Astrocyte of the cerebellum (primary cell): ENCODE results near the gene KIAA1328.

Experiments used
- DNase-seq: peaks from one replicate; pipeline ENCODE4 v3.0.0-alpha.2; 2011; ENCODE audit warnings: low read depth
- H3K4me3 ChIP-seq: 2 replicates; pipeline ENCODE4 v1.5.1; 2011; ENCODE audit warnings: mild to moderate bottlenecking, low read depth, low read length, moderate library complexity
- in situ Hi-C: cut with HindIII; loops from 2 replicates; pipeline ENCODE4 v1.10.0; 2017; ENCODE audit warnings: low sequenced_read_pairs
- TF ChIP-seq, protein P1 (sequence below): IDR thresholded peaks from 2 replicates; pipeline ENCODE4 v1.5.1; 2012; ENCODE audit warnings: low read length, low read depth, moderate library complexity, mild to moderate bottlenecking; ENCODE audit errors: missing control alignments

The KIAA1328 gene

DNA sequence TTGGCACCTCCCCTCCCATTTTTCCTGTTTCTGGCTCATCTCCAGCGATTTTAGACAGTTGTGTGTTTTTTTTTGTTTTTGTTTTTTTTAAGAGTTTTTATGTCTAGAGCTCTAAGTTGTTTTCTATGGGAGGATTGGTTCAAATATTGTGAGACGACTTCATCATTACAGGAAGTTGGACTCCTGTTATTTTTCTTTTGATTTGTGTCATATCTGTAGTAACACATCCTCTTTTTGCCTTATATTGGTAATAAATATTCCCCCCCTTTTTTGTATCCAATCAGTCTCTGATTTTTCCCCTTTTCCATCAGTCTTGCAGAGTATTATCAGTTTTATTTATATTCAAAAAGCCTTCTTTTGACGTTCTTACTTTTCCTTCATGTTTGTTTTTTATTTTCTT, 89.0 kb downstream of the KIAA1328 start:
- TF ChIP-seq, protein P1, sequence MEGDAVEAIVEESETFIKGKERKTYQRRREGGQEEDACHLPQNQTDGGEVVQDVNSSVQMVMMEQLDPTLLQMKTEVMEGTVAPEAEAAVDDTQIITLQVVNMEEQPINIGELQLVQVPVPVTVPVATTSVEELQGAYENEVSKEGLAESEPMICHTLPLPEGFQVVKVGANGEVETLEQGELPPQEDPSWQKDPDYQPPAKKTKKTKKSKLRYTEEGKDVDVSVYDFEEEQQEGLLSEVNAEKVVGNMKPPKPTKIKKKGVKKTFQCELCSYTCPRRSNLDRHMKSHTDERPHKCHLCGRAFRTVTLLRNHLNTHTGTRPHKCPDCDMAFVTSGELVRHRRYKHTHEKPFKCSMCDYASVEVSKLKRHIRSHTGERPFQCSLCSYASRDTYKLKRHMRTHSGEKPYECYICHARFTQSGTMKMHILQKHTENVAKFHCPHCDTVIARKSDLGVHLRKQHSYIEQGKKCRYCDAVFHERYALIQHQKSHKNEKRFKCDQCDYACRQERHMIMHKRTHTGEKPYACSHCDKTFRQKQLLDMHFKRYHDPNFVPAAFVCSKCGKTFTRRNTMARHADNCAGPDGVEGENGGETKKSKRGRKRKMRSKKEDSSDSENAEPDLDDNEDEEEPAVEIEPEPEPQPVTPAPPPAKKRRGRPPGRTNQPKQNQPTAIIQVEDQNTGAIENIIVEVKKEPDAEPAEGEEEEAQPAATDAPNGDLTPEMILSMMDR: no peak
- no peak for DNase-seq
- in situ Hi-C loops: no loop called here

DNA sequence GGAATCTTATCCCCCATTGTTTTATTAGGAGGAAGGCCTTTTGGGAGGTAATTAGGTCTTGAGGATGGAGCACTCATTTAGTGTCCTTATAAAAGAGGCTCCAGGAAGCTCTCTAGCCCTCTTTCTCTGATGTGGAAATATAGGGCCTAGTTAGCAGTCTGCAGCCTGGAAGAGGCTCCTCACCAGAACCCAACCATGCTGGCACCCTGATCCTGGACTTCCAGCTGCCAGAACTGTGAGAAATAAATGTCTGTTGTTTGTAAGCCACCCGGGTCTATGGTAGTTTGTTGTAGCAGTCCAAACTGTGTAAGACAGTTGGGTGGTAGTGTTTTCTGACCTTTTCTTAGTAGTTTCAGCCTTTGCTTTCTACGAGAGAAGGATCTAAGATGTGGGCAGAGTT, 100.7 kb downstream of the KIAA1328 start:
- TF ChIP-seq, protein P1: no peak
- in situ Hi-C loops: no loop called here
- no peak overlapping the region for H3K4me3 ChIP-seq
- DNase-seq: no peak

More for the DNA sequence above, 89.0 kb downstream of the KIAA1328 start:
- no peak overlapping the region for H3K4me3 ChIP-seq

DNA sequence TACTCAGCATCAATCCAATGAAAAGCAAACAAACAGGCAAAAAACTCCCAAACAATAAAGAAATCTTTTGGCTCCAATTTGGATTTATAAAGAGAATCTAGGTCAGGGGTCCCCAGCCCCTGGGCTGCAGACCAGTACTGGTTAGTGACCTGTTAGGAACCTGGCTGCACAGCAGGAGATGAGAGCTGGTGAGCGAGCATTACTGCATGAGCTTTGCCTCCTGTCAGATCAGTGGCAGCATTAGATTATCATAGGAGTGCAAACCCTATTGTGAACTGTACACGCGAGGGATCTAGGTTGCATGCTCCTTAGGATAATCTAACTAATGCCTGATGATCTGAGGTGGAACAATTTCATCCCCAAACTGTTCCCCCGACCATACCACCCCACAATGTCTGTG, 102.2 kb downstream of the KIAA1328 start:
- DNase-seq: no peak
- in situ Hi-C loops: no loop called here
- H3K4me3 ChIP-seq: no peak overlapping the region
- TF ChIP-seq, protein P1: no peak

DNA sequence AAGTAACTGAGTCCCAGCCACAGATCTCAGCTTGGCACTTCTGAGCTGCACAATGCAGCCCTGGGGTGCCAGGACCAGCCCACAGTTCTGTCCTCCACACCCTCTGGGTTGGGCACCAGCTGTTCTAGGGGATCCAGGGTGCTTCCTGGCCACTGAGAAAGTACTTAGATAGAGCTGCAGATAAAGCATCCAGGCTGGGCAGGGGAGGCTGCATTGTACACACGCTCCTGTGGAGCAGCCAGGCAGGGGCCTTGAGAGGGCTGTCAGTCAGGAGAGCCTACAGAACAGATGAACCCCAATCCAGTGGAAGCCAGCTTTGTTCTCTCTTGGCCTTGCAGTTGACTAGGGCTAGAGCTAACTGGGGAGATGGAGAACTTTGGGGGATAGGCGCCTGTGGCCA, 104.6 kb downstream of the KIAA1328 start:
- in situ Hi-C loops: no loop called here
- TF ChIP-seq, protein P1: no peak
- no peak overlapping the region for H3K4me3 ChIP-seq
- DNase-seq: no peak

DNA sequence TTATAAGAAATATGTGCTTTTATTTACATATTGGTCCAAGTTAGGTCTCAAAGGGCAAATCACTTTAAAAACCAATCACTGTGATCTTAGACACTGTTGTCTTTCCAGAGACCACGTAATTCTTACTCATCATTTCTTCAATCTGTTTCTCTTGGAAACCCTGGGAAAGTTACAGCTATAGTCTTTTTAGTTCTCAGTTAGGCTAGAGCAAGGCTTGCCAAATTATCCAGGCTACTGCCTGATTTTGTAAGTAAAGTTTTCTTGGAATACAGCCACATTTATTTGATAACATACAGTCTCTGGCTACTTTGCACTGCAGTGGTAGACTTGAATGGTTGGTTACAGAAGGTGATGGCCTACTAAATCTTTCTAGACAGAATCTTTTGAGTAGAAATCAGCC, 106.0 kb downstream of the KIAA1328 start:
- in situ Hi-C loops: no loop called here
- DNase-seq: peak; percentile 71
- TF ChIP-seq, protein P1: no peak
- H3K4me3 ChIP-seq: no peak overlapping the region

DNA sequence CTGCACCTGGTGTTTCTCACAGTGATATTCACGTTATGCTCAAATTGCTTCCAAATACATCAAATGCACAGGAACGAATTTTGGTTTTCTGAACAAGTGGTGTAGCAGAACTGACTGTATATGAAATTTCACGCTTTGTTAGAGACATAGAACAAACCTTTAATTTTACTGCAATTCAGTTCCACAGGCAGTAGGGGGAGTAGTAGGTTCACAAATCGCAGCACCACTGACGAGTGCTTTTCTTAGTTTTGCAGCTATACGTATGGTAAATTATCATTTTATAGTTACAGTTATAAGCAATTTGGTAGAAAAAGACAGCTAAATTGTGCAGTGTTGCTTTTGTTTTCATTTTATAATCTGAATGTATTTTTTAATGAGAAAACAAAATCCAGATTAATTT, 113.3 kb downstream of the KIAA1328 start:
- peak; percentile 19 for DNase-seq
- in situ Hi-C loops: no loop called here
- TF ChIP-seq, protein P1: peak; percentile 56
- no peak overlapping the region for H3K4me3 ChIP-seq
